Fibroblast of lung (primary cell): ENCODE measurements around the gene IL10.

ENCODE experiments used
- EZH2 ChIP-seq: IDR thresholded peaks from 2 replicates; pipeline ENCODE4 v1.5.1; 2012; ENCODE audit warnings: low read length, control low read depth, mild to moderate bottlenecking; ENCODE audit errors: missing control alignments
- TF ChIP-seq, protein P1 (sequence below), 2 donors: IDR thresholded peaks in 1 of 2; conservative IDR thresholded peaks in 1 of 2; 1 replicate in 1 of 2; 2 replicates in 1 of 2; pipeline ENCODE4 v1.5.1; 2011 to 2012; ENCODE audit warnings: low read length in 2 of 2, control low read depth in 1 of 2, inconsistent platforms in 1 of 2, low read depth in 1 of 2, mild to moderate bottlenecking in 1 of 2

DNA sequence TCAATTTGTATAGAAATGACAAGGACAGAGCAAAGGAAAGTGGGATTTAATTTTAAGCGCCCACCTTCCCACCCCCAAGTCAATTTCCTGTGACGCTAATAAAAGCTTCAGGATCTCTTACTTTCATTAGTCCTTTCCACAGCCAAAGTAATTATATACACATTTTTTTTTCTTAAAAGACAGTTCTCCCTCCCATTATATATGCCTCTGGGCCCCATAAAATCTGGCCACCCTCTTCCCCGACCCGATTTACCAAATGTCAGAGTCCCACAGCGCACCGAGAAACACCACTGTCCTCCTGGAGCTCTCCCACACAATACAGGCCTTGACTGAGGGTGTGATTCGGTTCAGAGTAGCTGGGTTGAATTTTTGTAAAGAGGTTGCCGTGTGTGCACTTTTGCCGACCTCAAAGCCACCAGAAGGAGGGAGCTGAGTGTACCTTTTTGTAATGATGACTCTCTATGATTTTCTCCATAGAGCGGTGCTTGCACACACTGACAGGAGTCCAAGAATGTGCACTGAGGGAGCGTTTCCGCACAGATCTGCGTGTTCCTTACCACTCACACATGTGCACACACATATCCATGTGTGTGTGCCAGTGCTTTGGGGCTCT, 26.2 kb upstream of the IL10 start:
- no peak for TF ChIP-seq EZH2
- TF ChIP-seq, protein P1, sequence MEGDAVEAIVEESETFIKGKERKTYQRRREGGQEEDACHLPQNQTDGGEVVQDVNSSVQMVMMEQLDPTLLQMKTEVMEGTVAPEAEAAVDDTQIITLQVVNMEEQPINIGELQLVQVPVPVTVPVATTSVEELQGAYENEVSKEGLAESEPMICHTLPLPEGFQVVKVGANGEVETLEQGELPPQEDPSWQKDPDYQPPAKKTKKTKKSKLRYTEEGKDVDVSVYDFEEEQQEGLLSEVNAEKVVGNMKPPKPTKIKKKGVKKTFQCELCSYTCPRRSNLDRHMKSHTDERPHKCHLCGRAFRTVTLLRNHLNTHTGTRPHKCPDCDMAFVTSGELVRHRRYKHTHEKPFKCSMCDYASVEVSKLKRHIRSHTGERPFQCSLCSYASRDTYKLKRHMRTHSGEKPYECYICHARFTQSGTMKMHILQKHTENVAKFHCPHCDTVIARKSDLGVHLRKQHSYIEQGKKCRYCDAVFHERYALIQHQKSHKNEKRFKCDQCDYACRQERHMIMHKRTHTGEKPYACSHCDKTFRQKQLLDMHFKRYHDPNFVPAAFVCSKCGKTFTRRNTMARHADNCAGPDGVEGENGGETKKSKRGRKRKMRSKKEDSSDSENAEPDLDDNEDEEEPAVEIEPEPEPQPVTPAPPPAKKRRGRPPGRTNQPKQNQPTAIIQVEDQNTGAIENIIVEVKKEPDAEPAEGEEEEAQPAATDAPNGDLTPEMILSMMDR (conservative IDR thresholded peaks at IDR 0.05 in 1 of 2, IDR thresholded peaks at IDR 0.05 in 1 of 2; ENCODE audit: low read depth in 1 of 2, low read length in 2 of 2) = no peak
